HK-2 (cell line): ENCODE data around the gene C2orf66.

Experiments used
- DNase-seq: peaks from one replicate; pipeline ENCODE4 v3.0.0-alpha.2; 2018; ENCODE audit not compliant: unreplicated experiment

Gene C2orf66

DNA sequence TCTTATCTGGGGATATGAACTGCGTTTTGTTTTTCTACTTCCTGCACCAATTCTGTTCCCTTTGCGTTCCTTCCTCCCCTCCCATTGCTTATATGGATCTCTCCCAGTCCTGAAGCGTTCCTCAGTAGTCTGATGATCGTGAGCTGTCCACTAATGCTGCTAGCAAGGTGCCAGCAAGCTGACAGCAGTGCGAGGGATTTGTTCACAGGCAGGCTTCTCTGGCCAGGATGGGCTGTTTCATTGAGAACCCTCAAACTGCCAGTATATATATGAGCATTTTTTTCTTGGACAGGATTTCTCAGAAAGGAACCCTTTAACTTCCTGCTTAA is 49.8 kb downstream of the C2orf66 start:
- no peak for DNase-seq

DNA sequence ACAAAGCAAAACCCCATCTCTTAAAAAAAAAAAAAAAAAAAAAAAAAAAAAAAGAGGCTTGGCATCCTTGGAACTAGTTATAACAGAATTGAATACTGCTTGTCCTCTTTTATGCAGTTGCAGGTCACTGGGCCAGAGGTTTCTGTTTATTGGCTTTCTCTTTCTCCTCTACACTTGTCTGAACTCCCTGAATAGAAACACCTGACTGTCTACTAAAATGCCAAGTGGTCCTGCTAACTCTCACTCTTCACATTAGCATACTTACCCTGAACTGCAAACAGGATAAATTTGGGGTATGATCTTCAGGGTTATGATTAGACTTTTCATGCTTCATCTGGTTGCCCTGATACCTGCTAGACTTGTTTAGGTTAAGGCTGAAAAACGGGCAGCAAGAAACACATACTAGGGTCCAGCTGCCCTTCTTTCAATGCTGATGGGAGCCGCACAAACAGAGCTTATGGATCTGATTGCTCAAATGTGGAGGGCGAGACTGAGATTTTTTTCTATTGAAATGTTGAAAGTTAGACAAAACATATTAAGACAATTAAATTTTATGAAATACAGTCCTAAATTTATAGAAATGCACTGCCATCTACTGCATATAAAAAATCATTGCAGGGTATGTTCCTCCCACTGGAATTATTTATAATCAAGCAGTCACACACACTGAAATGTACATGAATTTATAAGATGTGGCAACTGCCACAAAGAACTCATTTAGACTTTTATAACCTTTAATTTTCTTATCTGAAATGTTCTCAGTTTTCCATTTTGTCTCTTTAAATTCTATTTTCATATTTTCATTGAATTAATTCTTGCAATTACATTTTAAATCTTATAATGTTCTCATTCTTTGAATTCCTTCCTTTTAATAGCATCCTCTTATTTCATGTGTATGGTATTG is 50.4 kb downstream of the C2orf66 start:
- no peak for DNase-seq
